Sciatic nerve (tissue), 2 donors: ENCODE results near the gene MAP3K3. TPM values are rescaled to one million over a fixed set of nuclear protein-coding genes. Genes with fewer than 3 reads are reported as not detected.

Source experiments
- ATAC-seq: fragments of 200-7000 bp; cut with Tn5 transposase; one replicate; pipeline ENCODE4 v1.9.1; 2020; ENCODE audit warnings: mild to moderate bottlenecking, moderate library complexity
- DNase-seq: peaks from one replicate; pipeline ENCODE4 v3.0.0-alpha.2; 2020; ENCODE audit warnings: low spot score
- intact Hi-C: fragments of 100-400 bp; cut with DNase I; formaldehyde crosslinking; loops from one replicate; pipeline ENCODE4 v1.14.2; 2022
- total RNA-seq: library from RNA; stranded (reverse); fragmentation: NEBNext Ultra II Directional; extraction: Animal tissue kit (Norgen Biotek cat#: 25700); gene quantifications from one replicate; pipeline ENCODE4 v1.2.1, GENCODE V29; 2021
- donor health status: DM: no; HTN: no; CAD: no.
- donor health status: DM: no; HTN: no; CAD: no.

The MAP3K3 gene
- total RNA-seq, 1 donor from 2014 or later: 63.4 TPM

DNA sequence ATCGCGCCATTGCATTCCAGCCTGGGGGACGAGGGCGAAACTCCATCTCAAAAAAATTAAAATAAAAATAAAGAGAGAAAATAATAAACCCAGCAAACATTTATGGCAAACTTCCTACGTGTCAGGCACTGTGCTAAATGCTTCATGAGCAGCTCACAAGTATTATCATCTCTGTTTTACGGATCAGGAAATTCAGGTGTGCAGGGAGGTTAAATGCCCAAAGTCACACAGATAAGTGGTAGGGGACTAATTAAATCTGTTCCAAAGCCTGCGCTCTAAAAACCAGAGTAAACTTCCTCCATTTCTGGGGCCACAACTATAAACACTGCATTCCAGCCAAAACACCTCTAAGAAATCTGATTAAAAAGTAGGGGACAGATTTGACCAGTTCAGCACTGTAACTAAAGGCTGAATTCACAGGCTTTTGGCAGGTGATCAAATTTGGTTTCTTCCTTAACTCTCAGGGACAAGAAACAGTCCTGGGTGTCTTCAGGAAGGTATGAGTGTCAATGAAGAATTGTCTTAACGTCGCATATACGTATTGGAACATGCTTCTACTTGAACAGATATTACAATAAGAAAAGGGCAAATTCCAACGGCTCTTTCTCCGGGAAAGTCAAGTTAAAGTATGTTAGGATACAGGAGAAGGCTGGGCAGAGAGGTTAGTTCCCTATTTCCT, 118.4 kb downstream of the MAP3K3 start:
- ATAC-seq (no peak), DNase-seq (no peak)
- intact Hi-C loops: no loop called here

DNA sequence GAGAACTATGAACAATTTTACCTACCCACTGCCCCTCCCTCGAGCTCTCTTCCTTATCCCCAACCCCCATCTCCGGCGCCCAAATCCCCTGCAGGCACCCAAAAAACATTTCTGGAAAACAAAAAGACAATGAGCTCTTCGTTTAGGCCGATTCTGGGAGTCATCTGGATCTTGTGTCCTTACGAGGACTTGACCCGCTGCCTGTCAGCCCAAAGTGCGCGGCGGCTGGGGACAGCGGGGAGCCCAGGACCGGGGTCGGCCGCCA, 118.9 kb downstream of the MAP3K3 start:
- ATAC-seq (no peak), DNase-seq (no peak)
- intact Hi-C loops: no loop called here

DNA sequence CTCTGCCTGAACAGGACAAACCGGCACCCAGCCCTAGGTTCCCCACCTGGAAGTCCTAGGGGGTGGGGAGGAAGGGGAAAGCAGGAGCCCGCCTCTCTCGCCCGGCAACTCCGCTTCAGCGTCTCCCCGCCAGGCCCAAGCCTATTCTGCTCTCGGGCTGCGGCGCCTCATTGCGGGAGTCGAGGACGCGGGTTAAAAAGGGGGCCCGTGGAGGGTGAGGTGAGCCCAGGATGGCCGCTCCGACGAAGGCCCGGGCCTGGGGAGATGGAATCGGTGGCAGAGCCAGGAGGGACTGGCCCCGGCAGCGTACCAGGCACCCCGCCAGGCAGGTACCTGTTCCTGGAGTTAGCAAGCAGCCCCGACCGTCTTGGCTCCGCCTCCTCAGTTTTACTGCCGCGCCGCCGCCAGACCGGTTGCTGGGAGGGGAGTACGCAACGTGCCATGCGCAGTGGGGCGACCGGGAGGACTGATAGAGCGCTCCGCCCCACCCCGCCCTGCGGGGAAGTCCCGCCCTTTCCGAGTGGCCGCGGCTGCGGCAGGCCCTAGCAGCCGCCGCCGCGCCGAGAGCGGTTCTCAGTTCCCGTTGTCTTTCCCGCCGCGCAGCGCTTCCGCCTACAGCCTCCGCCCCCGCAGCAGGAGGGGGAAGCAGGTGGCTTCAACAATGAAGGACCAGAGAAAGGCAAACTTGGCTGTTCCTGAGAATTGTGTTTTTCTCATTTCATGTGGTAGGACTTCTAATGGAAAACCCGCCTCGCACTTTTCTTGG, 119.4 kb downstream of the MAP3K3 start, which contains the start of gene STRADA:
STRADA (minus strand) TSS at position 392 of the 766 bp plus-strand sequence. CDS start 13,430 bp downstream, outside the sequence.
- DNase-seq (peak; percentile 99), ATAC-seq (peak; percentile 100)
- intact Hi-C loops: no loop called here

Other genes starting within 250 kb of the MAP3K3 start
- 24.7 TPM for gene CYB561, start 176.1 kb upstream of the MAP3K3 start, total RNA-seq
- gene ACE, start 145.4 kb upstream of the MAP3K3 start, total RNA-seq: 14.0 TPM
- gene KCNH6, start 99.1 kb upstream of the MAP3K3 start, total RNA-seq: not detected
- 60.6 TPM for gene DCAF7, start 71.9 kb upstream of the MAP3K3 start, total RNA-seq
- 12.2 TPM for gene TACO1, start 21.5 kb upstream of the MAP3K3 start, total RNA-seq
- gene LIMD2, start 77.7 kb downstream of the MAP3K3 start, total RNA-seq: 20.7 TPM
- gene STRADA, start 119.4 kb downstream of the MAP3K3 start, total RNA-seq: 54.3 TPM
- gene CCDC47, start 151.2 kb downstream of the MAP3K3 start, total RNA-seq: 74.0 TPM
- gene DDX42, start 151.8 kb downstream of the MAP3K3 start, total RNA-seq: 139 TPM
- 77.1 TPM for gene PSMC5, start 205.0 kb downstream of the MAP3K3 start, total RNA-seq
- 41.9 TPM for gene FTSJ3, start 205.2 kb downstream of the MAP3K3 start, total RNA-seq
- 50.4 TPM for gene SMARCD2, start 220.3 kb downstream of the MAP3K3 start, total RNA-seq